H1 (cell line): ENCODE data around the gene TKFC. TPM values are rescaled to one million over a fixed set of nuclear protein-coding genes. Genes with fewer than 3 reads are reported as not detected.

Experiments
- CTCF ChIA-PET: fragments of 300-600 bp; sonication (Branson Sonifier 250); formaldehyde crosslinking; loops from one replicate; lab custom pipeline; 2021; ENCODE audit not compliant: partially characterized antibody; lab: Charles Lee
- POLR2A ChIA-PET: fragments of 300-600 bp; sonication (Branson Sonifier 250); formaldehyde crosslinking; loops from one replicate; lab custom pipeline; 2021; ENCODE audit warnings: inconsistent platforms; ENCODE audit not compliant: partially characterized antibody; lab: Charles Lee
- DNase-seq, 2 experiments: peaks; one replicate each; pipeline versions ENCODE4 v3.0.0 to v3.0.0-alpha.2; 2010 to 2022; ENCODE audit warnings: low spot score in 2 of 2, low read depth in 1 of 2, mixed read lengths in 1 of 2
- FAIRE-seq: peaks from 2 replicates; lab custom pipeline; 2011; peaks lifted over from hg19 to GRCh38; lab: Jason Lieb, UNC
- H2AFZ ChIP-seq: 2 replicates; pipeline ENCODE4 v1.8.1; 2012; ENCODE audit warnings: low read length, inconsistent platforms
- H2AK5ac ChIP-seq: 2 replicates; pipeline ENCODE4 v1.6.1; 2013; ENCODE audit warnings: low read depth, low read length
- H2BK120ac ChIP-seq: replicated peaks from 2 replicates; pipeline ENCODE3; 2013; ENCODE audit warnings: low read depth, low read length, inconsistent platforms
- H2BK12ac ChIP-seq: 2 replicates; pipeline ENCODE4 v1.6.1; 2013; ENCODE audit warnings: low read depth, low read length
- H2BK15ac ChIP-seq: 2 replicates; pipeline ENCODE4 v1.6.1; 2013; ENCODE audit warnings: low read length
- H2BK20ac ChIP-seq: 2 replicates; pipeline ENCODE4 v1.6.1; 2013; ENCODE audit warnings: low read length
- H2BK5ac ChIP-seq: 2 replicates; pipeline ENCODE4 v1.6.1; 2013; ENCODE audit warnings: low read depth, low read length
- H3K14ac ChIP-seq: 2 replicates; pipeline ENCODE4 v1.6.1; 2013; ENCODE audit warnings: inconsistent platforms; ENCODE audit not compliant: insufficient read length
- H3K18ac ChIP-seq: 2 replicates; pipeline ENCODE4 v1.6.1; 2013; ENCODE audit warnings: low read length; ENCODE audit errors: extremely low read depth
- H3K23ac ChIP-seq: 2 replicates; pipeline ENCODE4 v1.6.1; 2013; ENCODE audit warnings: inconsistent platforms; ENCODE audit not compliant: insufficient read length
- H3K23me2 ChIP-seq: 2 replicates; pipeline ENCODE4 v1.6.1; 2013; ENCODE audit warnings: low read depth, low read length
- H3K27ac ChIP-seq: 2 replicates; pipeline ENCODE4 v1.6.1; 2011; ENCODE audit warnings: low read depth, low read length, inconsistent platforms
- H3K27me3 ChIP-seq, 4 experiments: replicated peaks in 1 of 4; 1 replicate in 1 of 4; 2 replicates in 3 of 4; pipeline versions ENCODE4 v1.6.1 to v1.8.1; 2011 to 2013; ENCODE audit warnings: low read length in 3 of 4, mild to moderate bottlenecking in 3 of 4, inconsistent platforms in 2 of 4, mixed read lengths in 2 of 4, moderate library complexity in 1 of 4; ENCODE audit not compliant: control insufficient read depth in 3 of 4, insufficient read depth in 3 of 4; ENCODE audit errors: extremely low read depth in 1 of 4
- H3K36me3 ChIP-seq, 4 experiments: 2 replicates each; pipeline versions ENCODE4 v1.6.1 to v1.8.1; 2011 to 2013; ENCODE audit warnings: mild to moderate bottlenecking in 4 of 4, low read length in 3 of 4, moderate library complexity in 2 of 4, control low read depth in 1 of 4, inconsistent platforms in 1 of 4; ENCODE audit not compliant: insufficient read depth in 4 of 4, control insufficient read depth in 2 of 4
- H3K4ac ChIP-seq: replicated peaks from 2 replicates; pipeline ENCODE3; 2013; ENCODE audit warnings: low read length, low read depth, mixed read lengths, inconsistent platforms; ENCODE audit not compliant: insufficient read length
- H3K4me1 ChIP-seq, 4 experiments: replicated peaks in 1 of 4; 1 replicate in 1 of 4; 2 replicates in 3 of 4; pipeline versions ENCODE4 v1.6.1 to v1.8.1; 2011 to 2013; ENCODE audit warnings: low read length in 3 of 4, inconsistent platforms in 2 of 4, mixed read lengths in 1 of 4; ENCODE audit not compliant: insufficient read depth in 4 of 4, control insufficient read depth in 3 of 4
- H3K4me2 ChIP-seq, 2 experiments: 2 replicates each; pipeline versions ENCODE4 v1.6.1 to v1.8.1; 2011 to 2013; ENCODE audit warnings: low read depth in 2 of 2, low read length in 2 of 2, control low read depth in 1 of 2, inconsistent platforms in 1 of 2, mild to moderate bottlenecking in 1 of 2; ENCODE audit not compliant: insufficient read depth in 1 of 2
- H3K4me3 ChIP-seq, 4 experiments: fragments of 200-600, 300-600 bp in 1 of 4; sonication (generic), shearing (Covaris generic), sonication (Bioruptor Twin) in 1 of 4; 2 replicates each; pipeline versions ENCODE4 v1.5.1 to v1.8.1; 2011 to 2016; ENCODE audit warnings: low read length in 4 of 4, low read depth in 3 of 4, control low read depth in 2 of 4, inconsistent platforms in 2 of 4, mild to moderate bottlenecking in 2 of 4, mixed read lengths in 1 of 4, moderate library complexity in 1 of 4; ENCODE audit not compliant: insufficient read depth in 2 of 4; ENCODE audit errors: extremely low read depth in 1 of 4
- H3K56ac ChIP-seq: replicated peaks from 2 replicates; pipeline ENCODE3; 2013; ENCODE audit warnings: low read depth, mild to moderate bottlenecking, mixed read lengths, low read length, inconsistent platforms; ENCODE audit not compliant: insufficient read length
- H3K79me1 ChIP-seq: 2 replicates; pipeline ENCODE4 v1.6.1; 2013; ENCODE audit warnings: low read depth, low read length, control low read depth
- H3K79me2 ChIP-seq, 2 experiments: 2 replicates each; pipeline versions ENCODE4 v1.6.1 to v1.8.1; 2012 to 2013; ENCODE audit warnings: low read length in 2 of 2, mild to moderate bottlenecking in 2 of 2, inconsistent platforms in 1 of 2; ENCODE audit not compliant: insufficient read depth in 2 of 2, control insufficient read depth in 1 of 2
- H3K9ac ChIP-seq, 4 experiments: replicated peaks in 1 of 4; 1 replicate in 1 of 4; 2 replicates in 3 of 4; pipeline versions ENCODE4 v1.6.1 to v1.8.1; 2011 to 2013; ENCODE audit warnings: low read depth in 3 of 4, low read length in 3 of 4, control low read depth in 2 of 4, mild to moderate bottlenecking in 2 of 4, moderate library complexity in 2 of 4, inconsistent platforms in 1 of 4; ENCODE audit errors: extremely low read depth in 1 of 4
- H3K9me3 ChIP-seq, 2 experiments: 2 replicates each; pipeline versions ENCODE4 v1.6.1 to v1.8.1; 2012 to 2013; ENCODE audit warnings: mild to moderate bottlenecking in 2 of 2, moderate library complexity in 2 of 2, control low read depth in 1 of 2, inconsistent platforms in 1 of 2, low read depth in 1 of 2, low read length in 1 of 2, mixed read lengths in 1 of 2; ENCODE audit not compliant: insufficient read depth in 2 of 2
- H4K20me1 ChIP-seq, 2 experiments: replicated peaks in 1 of 2; 2 replicates each; pipeline versions ENCODE3 to v1.8.1; 2011 to 2013; ENCODE audit warnings: inconsistent platforms in 2 of 2, low read length in 2 of 2, mild to moderate bottlenecking in 1 of 2; ENCODE audit not compliant: insufficient read depth in 2 of 2, control insufficient read depth in 1 of 2
- H4K5ac ChIP-seq: 2 replicates; pipeline ENCODE4 v1.6.1; 2013; ENCODE audit warnings: low read length, low read depth, mixed read lengths, inconsistent platforms; ENCODE audit not compliant: insufficient read length
- H4K8ac ChIP-seq: 2 replicates; pipeline ENCODE4 v1.8.0; 2013; ENCODE audit warnings: mild to moderate bottlenecking, moderate library complexity, low read length, inconsistent platforms; ENCODE audit not compliant: insufficient read depth; ENCODE audit errors: extremely low read depth
- H4K91ac ChIP-seq: replicated peaks from 2 replicates; pipeline ENCODE3; 2013; ENCODE audit warnings: low read length, mixed read lengths, inconsistent platforms; ENCODE audit not compliant: insufficient read length
- CBX8 ChIP-seq: fragments of 300-800, 300-1000 bp; sonication (generic); IDR thresholded peaks from 2 replicates; pipeline ENCODE4 v1.7.1; 2016; ENCODE audit warnings: low read depth, low read length, borderline replicate concordance
- GABPA ChIP-seq: IDR thresholded peaks from 2 replicates; pipeline ENCODE4 v1.6.1; 2011; ENCODE audit warnings: mild to moderate bottlenecking, low read length, moderate library complexity, borderline replicate concordance; ENCODE audit not compliant: insufficient read depth
- PHF8 ChIP-seq: fragments of 200-600 bp; sonication (generic); conservative IDR thresholded peaks from 2 replicates; pipeline ENCODE4 v1.7.1; 2012; ENCODE audit warnings: low read depth, mild to moderate bottlenecking, inconsistent platforms, low read length, moderate library complexity
- RAD21 ChIP-seq, 2 experiments: IDR thresholded peaks in 1 of 2; conservative IDR thresholded peaks in 1 of 2; 2 replicates each; pipeline ENCODE4 v1.6.1; 2011; ENCODE audit warnings: low read depth in 2 of 2, low read length in 2 of 2, improper control_type of control experiment in 1 of 2, inconsistent platforms in 1 of 2, mild to moderate bottlenecking in 1 of 2, moderate library complexity in 1 of 2
- SIN3A ChIP-seq, 2 experiments: IDR thresholded peaks in 1 of 2; conservative IDR thresholded peaks in 1 of 2; 2 replicates each; pipeline ENCODE4 v1.6.1; 2011 to 2012; ENCODE audit warnings: low read length in 2 of 2, improper control_type of control experiment in 1 of 2, low read depth in 1 of 2, mild to moderate bottlenecking in 1 of 2
- SRF ChIP-seq: IDR thresholded peaks from 2 replicates; pipeline ENCODE4 v1.6.1; 2011; ENCODE audit warnings: mild to moderate bottlenecking, low read depth, low read length, moderate library complexity
- SUZ12 ChIP-seq: fragments of 200-600 bp; sonication (generic); IDR thresholded peaks from 2 replicates; pipeline ENCODE4 v1.6.1; 2012; ENCODE audit warnings: mild to moderate bottlenecking, inconsistent platforms, low read length, moderate library complexity, mixed read lengths
- TBP ChIP-seq: IDR thresholded peaks from 2 replicates; pipeline ENCODE4 v1.6.1; 2011; ENCODE audit warnings: low read depth, low read length, improper control_type of control experiment
- WGBS, 2 experiments: shearing (Covaris generic) in 1 of 2; methylation state at CpG; one replicate each; pipeline versions ENCODE4 v1.1.6 to v1.1.7; 2013 to 2015; ENCODE audit warnings: low lambda C conversion rate in 2 of 2, mixed read lengths in 2 of 2, inconsistent platforms in 1 of 2, low coverage in 1 of 2, missing lambda C conversion rate in 1 of 2; ENCODE audit not compliant: insufficient replicate concordance in 2 of 2, insufficient coverage in 1 of 2, insufficient read length in 1 of 2; ENCODE audit errors: extremely low coverage in 1 of 2, missing lambda C conversion rate in 1 of 2; 5-methylcytosine and 5-hydroxymethylcytosine counted together
- polyA plus RNA-seq, 7 experiments: library from polyadenylated mRNA; depleted of rRNA in 3 of 7; stranded (reverse) in 5 of 7; unstranded in 2 of 7; fragments of >200 nt in 5 of 7; fragments of 200-250 nt in 2 of 7; gene quantifications; 1 replicate in 5 of 7; 2 replicates in 1 of 7; 4 replicates in 1 of 7; pipeline versions ENCODE4 v1.2.1 to v1.2.3, GENCODE V29; 2011 to 2013; ENCODE audit warnings: missing spikeins in 2 of 7, mixed read lengths in 2 of 7
- total RNA-seq: library from RNA; stranded (reverse); fragmentation: NEBNext Ultra II Directional; extraction: Animal tissue kit (Norgen Biotek cat#: 25700); gene quantifications from 2 replicates; pipeline ENCODE4 v1.2.1, GENCODE V29; 2021
- TF ChIP-seq, protein P1 (sequence below): IDR thresholded peaks from 2 replicates; pipeline ENCODE4 v1.6.1; 2012; ENCODE audit warnings: low read length, inconsistent platforms

Gene TKFC
- total and polyA plus RNA-seq, 2 of the 8 experiments (the other 6 are each of a cell fraction or from before 2014, with no cell fraction given), result 53.5 to 55.0 TPM

GRCh38 chr11:61392981-61393595 is 60.1 kb downstream of the TKFC start:
- DNase-seq (no peak), FAIRE-seq (no peak)
- H3K9me3 ChIP-seq, result peaks cover 0 to 4% of the 10 kb centered on the region in 2 experiments; a peak in 1 of 4 replicates
- CTCF ChIA-PET, result interaction anchor here (0.8 to 5.2 kb wide), 17 partner anchors 9 to 543 kb away, joined by 3 to 41 read pairs (median 4); partner anchors contain the start of genes DDB1, TKFC and TMEM138
- 19% methylated on average over 12 of the region's 15 CpGs; no CpG with 5 or more reads in 1 of the 2 experiments for WGBS, 2 experiments
- H3K4me2 ChIP-seq, result peak overlapping the region; percentile 76 to 95
- H3K4ac ChIP-seq, result no peak overlapping the region
- peak overlapping the region; percentile 54; the same call in 1 of the 2 replicates for H2AFZ ChIP-seq
- H2BK20ac ChIP-seq, result no peak overlapping the region
- peak overlapping the region; percentile 84; the same call in 1 of the 2 replicates for H4K8ac ChIP-seq
- no peak overlapping the region for H2BK12ac ChIP-seq
- H3K9ac ChIP-seq, result peak overlapping the region in 2 of 4 experiments; percentile 78 to 87; a peak in 4 of 7 replicates
- no peaks in the 10 kb centered on the region; a peak in 1 of 4 replicates for H3K79me2 ChIP-seq
- no peak overlapping the region for H2BK15ac ChIP-seq
- POLR2A ChIA-PET, result interaction anchor here (0.6 to 8.0 kb wide), 26 partner anchors 9 to 111 kb away, joined by 3 to 108 read pairs (median 5); partner anchors contain the start of genes CPSF7, CYB561A3, DDB1 and SDHAF2
- H3K56ac ChIP-seq, result no peak overlapping the region
- H2AK5ac ChIP-seq, result no peak overlapping the region
- H3K4me3 ChIP-seq, result peak overlapping the region; percentile 76 to 98 (median 83)
- H3K23ac ChIP-seq, result no peak overlapping the region
- no peak overlapping the region for H3K18ac ChIP-seq
- no peak overlapping the region for H4K91ac ChIP-seq
- H4K5ac ChIP-seq, result no peak overlapping the region
- no peaks in the 10 kb centered on the region for H3K79me1 ChIP-seq
- H3K14ac ChIP-seq, result no peak overlapping the region
- peaks cover 2 to 14% (median 4%) of the 10 kb centered on the region in 4 experiments; a peak in 4 of 8 replicates for H3K36me3 ChIP-seq
- H3K23me2 ChIP-seq, result peaks cover 12% of the 10 kb centered on the region
- H2BK120ac ChIP-seq, result no peak overlapping the region
- no peak overlapping the region for H3K27ac ChIP-seq
- 0 out of 2 replicates have a peak overlapping the region, but pooled peaks have one; percentile 66 for H2BK5ac ChIP-seq
- H3K4me1 ChIP-seq, result peaks cover 0 to 2% (median 0%) of the 10 kb centered on the region in 4 experiments; a peak in 2 of 7 replicates
- H4K20me1 ChIP-seq, result no peaks in the 10 kb centered on the region
- no peaks in the 10 kb centered on the region for H3K27me3 ChIP-seq
- TF ChIP-seq CBX8 (no peak), TBP (no peak), RAD21 (IDR thresholded peaks at IDR 0.05 in 1 of 2, conservative IDR thresholded peaks at IDR 0.05 in 1 of 2; ENCODE audit: low read depth in 2 of 2, low read length in 2 of 2) (peak; percentile 18; a peak in 2 of 4 replicates), SIN3A (conservative IDR thresholded peaks at IDR 0.05 in 1 of 2, IDR thresholded peaks at IDR 0.05 in 1 of 2; ENCODE audit: low read depth in 1 of 2, low read length in 2 of 2) (no peak), SUZ12 (no peak), GABPA (no peak), SRF (no peak), PHF8 (no peak)
- TF ChIP-seq, protein P1, sequence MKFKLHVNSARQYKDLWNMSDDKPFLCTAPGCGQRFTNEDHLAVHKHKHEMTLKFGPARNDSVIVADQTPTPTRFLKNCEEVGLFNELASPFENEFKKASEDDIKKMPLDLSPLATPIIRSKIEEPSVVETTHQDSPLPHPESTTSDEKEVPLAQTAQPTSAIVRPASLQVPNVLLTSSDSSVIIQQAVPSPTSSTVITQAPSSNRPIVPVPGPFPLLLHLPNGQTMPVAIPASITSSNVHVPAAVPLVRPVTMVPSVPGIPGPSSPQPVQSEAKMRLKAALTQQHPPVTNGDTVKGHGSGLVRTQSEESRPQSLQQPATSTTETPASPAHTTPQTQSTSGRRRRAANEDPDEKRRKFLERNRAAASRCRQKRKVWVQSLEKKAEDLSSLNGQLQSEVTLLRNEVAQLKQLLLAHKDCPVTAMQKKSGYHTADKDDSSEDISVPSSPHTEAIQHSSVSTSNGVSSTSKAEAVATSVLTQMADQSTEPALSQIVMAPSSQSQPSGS, result no peak
